HG02970 (cell line): ENCODE data around the gene ACER1.
"Not testable (repeated sequence)": the region's sequence is repeated elsewhere in the genome, so short reads cannot be mapped to it uniquely, and the experiment has no call there.

Experiments used
- ATAC-seq: cut with Tn5 transposase; IDR thresholded peaks from one replicate; pipeline ENCODE4 v1.9.1; 2021; ENCODE audit warnings: mild to moderate bottlenecking, moderate library complexity, moderate number of reproducible peaks; ENCODE audit not compliant: unreplicated experiment, low FRiP score

Gene ACER1

GRCh38 chr19:6358003-6358402, 24.6 kb upstream of the ACER1 start:
- ATAC-seq = no peak

DNA sequence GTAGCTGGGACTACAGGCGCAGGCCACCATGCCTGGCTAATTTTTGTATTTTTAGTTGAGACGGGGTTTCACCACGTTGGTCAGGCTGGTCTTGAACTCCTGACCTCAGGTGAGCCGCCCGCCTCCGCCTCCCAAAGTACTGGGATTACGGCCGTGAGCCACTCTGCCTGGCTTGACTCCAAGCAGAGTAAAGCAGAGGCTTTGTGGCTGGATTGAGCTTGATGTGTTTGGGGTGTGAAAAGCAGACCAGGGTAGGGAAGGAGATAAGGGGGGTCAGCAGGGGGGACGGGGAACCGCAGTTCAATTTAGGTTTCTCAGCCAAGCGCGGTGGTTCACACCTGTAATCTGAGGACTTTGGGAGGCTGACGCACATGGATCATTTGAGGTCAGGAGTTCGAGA, 23.8 kb upstream of the ACER1 start:
- no peak for ATAC-seq

DNA sequence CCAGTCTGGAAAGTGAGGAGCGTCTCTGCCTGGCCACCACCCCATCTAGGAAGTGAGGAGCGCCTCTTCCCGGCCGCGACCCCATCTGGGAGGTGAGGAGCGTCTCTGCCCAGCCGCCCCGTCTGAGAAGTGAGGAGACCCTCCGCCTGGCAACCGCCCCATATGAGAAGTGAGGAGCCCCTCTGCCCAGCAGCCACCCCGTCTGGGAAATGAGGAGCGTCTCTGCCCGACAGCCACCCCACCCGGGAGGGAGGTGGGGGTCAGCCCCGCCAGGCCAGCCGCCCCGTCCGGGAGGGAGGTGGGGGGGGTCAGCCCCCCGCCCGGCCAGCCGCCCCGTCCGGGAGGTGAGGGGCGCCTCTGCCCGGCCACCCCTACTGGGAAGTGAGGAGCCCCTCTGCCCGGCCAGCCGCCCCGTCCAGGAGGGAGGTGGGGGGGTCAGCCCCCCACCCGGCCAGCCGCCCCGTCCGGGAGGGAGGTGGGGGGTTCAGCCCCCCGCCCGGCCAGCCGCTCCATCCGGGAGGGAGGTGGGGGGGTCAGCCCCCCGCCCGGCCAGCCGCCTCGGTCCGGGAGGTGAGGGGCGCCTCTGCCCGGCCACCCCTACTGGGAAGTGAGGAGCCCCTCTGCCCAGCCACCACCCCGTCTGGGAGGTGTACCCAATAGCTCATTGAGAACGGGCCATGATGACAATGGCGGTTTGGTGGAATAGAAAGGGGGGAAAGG, 22.1 kb upstream of the ACER1 start:
- not testable (repeated sequence) for ATAC-seq

DNA sequence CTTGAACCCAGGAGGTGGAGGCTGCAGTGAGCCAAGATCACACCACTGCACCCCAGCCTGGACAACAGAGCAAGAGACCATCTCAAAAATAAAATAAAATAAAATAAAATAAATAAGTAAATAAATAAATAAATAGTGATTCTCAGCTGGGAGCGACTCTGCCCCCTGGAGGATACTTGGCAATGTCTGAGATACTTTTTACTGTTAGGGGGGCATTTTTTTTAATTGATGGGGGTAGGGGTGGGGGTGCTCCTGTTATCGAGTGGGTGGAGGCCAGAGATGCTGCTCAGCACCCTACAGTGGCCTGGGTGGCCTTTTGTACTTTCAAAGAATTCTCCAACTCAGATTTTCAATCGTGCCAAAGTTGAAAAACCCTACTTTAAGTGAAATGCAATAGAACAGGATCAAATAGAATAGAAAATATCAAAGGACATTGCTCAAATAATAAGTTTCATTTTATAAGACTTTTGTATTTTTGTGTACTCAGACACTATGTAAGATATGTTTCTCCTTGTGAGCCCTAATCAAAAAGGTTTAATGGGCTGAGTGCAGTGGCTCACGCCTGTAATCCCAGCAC, 20.8 kb upstream of the ACER1 start:
- ATAC-seq = no peak

DNA sequence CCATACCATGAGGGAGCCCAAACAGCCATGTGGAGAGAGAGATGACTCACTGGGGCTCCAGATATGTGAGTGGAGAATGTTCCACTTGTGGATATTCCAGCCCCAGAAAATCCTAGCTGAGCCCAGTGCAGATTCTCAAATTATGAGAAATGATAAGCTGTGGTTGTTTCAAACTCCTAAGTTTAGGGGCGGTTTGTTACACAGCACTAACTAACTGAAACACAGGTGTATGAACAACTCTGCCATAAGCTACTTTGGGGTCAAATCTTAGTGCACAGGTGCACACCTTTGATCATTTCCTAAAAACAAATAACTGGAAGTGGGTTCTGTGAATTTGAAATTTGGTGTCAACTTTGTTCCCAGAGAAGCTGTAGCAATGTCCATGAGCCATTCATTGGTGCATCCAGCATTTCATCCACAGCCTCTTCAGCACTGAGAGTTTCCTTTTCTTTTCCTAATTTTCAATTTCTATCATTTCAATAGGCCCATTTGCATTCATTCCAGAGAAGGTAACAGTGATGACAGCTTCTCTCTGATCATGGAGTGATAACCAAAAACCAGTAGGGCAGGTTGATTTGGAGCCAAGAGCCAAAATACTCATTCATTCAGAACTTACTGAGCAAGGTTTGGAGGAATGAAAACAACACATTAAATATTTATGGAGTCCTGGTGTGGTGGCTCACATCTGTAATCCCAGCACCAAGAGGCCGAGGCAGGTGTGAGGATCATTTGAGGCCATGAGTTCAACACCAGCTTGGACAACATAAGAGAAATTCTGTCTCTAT, 19.2 kb upstream of the ACER1 start:
- ATAC-seq = no peak

GRCh38 chr19:6350688-6351087, 17.3 kb upstream of the ACER1 start:
- no peak for ATAC-seq

- ATAC-seq = not testable (repeated sequence)
Observed at GRCh38 chr19:6349271-6349670, 15.9 kb upstream of the ACER1 start.

GRCh38 chr19:6343462-6343861, 10.1 kb upstream of the ACER1 start:
- ATAC-seq = no peak

DNA sequence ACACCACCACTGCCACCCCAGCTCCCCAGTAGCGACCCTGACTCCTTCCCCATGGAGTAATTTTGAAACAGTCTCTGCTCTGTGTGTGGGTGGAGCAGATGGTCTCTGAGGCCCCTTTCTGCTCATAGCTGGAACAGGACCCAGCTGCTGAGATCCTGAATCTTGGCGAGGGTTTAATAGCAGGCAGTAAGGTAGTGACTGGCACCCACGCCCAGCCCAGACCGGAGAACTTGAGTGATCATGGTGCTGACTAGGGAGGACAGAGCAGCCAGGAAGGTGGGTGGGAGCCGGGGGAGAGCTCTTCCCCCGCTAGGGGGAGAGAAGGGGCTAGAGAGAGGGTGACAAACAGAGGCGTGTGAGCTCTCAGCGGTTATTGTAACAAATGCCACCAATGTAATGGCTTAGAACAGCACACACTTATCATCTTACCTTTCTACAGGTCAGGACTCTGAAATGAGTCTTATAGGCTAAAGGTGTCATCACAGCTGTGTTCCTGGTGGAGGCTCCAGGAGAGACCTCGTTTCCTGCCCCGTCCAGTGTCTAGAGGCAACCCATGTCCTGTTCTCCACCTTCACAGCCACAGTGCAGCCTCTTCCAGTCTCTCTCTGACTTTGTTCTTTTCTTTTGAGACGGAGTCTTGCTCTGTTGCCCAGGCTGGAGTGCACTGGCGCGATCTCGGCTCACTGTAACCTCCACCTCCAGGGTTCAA, 7.2 kb upstream of the ACER1 start:
- ATAC-seq = no peak

GRCh38 chr19:6334490-6335285, 1.3 kb upstream of the ACER1 start:
- no peak for ATAC-seq

GRCh38 chr19:6326815-6327214, 6.6 kb downstream of the ACER1 start:
- no peak for ATAC-seq

DNA sequence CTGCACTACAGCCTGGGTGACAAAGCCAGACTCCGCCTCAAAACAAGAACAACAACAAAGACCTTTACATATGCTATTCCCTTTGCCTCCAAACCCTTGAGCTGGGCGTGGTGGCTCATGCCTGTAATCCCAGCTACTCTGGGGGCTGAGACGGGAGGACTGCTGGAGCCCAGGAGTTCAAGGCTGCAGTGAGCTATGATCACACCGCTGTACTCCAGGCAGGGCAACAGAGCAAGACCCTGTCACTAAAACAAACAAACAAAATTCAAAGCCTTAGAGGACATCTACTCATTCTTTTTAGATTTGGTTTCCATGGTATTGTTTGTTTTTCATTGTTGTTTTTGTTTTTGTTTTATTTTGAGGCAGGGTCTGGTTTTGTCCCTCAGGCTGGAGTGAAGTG, 7.8 kb downstream of the ACER1 start:
- ATAC-seq = no peak

DNA sequence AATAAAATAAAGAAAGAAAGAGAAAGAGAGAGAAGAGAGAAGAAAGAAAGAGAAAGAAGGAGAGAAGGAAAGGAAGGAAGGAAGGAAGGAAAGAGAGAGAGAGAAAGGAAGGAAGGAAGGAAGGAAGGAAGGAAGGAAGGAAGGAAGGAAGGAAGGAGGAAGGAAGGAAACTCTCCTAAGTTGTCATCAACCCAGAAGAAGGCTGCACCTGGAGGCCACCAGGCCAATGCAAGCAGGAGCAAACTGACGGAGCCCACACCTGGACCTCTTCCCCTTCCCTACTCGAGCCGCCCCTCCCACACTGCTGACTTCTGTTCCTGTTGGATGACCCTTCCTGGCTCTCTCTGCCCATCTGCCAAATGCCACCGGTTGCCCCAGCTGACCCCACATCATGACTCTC, 8.7 kb downstream of the ACER1 start:
- ATAC-seq = no peak

DNA sequence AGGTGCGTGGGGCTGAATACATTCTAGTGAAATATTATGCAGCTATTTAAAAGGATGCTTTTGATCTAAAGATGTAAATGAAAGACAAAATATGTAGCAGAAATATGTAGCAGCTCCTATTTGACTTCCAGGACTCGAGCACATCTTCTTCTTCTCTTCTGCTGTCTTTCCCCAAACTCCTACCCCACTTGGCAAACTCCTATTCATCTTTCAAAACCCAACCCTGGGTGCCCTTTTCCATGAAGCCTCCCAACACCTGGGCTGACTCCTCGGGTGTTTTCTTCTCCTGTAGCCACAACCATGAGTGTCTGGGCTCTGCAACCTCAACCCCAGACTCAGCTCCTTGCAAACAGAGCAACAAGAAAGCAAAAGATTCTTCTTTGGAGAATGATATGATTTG, 11.1 kb downstream of the ACER1 start:
- no peak for ATAC-seq

- ATAC-seq = no peak
Observed at GRCh38 chr19:6319376-6319775, 14.0 kb downstream of the ACER1 start.

DNA sequence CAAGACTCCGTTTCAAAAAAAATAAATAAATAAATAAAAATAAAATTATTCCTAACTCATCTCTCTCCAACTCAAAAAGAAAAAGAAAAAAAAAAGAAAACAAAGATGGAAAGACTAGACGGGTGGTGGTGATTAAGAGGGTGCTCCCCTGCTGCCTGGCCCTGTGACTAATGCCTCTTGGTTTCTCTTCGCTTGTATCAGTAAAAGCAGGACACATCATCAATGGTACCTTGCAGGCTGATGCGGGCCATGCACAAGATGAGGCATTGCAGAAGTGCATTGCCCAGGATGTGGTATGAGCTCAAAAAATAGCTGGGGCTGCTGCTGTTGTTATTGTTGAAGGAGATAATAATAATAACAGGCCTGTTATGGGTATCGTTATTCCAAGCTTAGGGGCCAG, 14.6 kb downstream of the ACER1 start:
- no peak for ATAC-seq

DNA sequence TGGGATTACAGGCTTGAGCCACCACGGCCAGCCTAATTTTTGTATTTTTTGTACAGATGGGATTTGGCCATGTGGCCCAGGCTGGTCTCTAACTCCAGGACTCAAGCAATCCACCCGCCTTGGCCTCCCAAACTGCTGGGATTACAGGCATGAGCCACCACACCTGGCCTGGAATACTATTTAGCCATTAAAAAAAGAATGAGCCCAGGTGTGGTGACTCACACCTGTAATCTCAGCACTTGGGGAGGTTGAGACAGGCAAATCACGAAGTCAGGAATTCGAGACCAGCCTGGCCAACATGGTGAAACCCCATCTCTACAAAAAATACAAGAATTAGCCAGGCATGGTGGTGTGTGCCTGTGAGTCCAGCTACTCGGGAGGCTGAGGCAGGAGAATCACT, 17.8 kb downstream of the ACER1 start:
- ATAC-seq = not testable (repeated sequence)

DNA sequence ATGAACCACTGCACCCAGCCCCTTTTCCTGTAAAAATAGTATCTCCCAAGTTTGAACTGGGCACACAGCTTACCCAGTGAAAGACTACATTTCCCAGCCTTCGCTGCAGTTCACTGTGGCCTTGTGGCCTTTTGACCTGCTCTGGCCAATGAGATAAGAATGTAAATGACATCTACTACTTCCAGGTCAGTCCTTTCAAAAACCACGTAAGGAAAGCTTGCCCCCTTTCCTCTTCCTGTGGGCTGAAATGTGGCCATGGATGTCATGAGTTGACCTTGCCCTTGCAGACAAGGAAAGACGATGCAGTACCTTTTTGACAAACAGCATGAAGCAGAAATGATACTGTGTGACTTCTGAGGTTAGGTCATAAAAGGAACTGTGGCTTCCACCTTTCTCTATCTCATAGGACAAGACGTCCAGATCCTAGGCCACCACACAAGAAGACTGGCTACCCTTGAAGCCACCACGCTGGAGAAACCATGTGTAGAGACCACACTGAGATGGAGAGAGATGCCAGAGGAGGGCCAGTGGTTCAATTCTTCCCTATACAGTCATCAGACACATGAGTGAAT, 19.9 kb downstream of the ACER1 start:
- no peak for ATAC-seq

DNA sequence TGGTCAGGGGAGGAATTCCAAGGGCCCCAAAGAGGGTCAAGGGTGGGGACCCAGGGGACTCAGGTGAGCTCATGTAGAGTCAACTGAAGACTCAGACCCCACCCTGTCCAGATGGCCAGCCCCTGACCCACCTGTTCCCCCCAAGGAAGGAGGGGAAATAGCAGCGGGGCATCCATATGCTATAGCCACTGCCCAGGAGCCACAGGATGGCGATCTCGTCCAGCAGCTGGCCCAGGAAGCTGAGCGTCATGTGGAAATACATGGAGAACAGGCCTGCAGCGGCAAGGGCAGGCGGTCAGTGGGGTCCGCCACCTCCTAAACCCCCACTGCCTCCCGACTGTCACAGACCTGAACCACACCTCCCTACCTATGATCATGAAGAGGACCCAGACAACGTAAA, 21.4 kb downstream of the ACER1 start:
- no peak for ATAC-seq

GRCh38 chr19:6298413-6298812, 35.0 kb downstream of the ACER1 start:
- ATAC-seq = no peak
